SK-N-SH treated with all-trans-retinoic acid at 6 μM for 48 hours (cell line): Measurements from ENCODE around the gene TGM1.
A peak's percentile ranks its signal among the peaks of the same experiment; 100 is the strongest.
"Not testable (repeated sequence)": the region's sequence is repeated elsewhere in the genome, so short reads cannot be mapped to it uniquely, and the experiment has no call there.

Experiments used
- ATAC-seq: fragments of 200-7000 bp; cut with Tn5 transposase; 3 replicates; pipeline ENCODE4 v1.9.1; 2020; ENCODE audit warnings: mild to moderate bottlenecking, moderate library complexity
- ARNTL ChIP-seq: fragments of 450-650 bp; formaldehyde crosslinking; IDR thresholded peaks from 2 replicates; pipeline ENCODE4 v1.5.0; 2020; ENCODE audit warnings: low read depth, mild to moderate bottlenecking, moderate library complexity, borderline replicate concordance
- BACH2 ChIP-seq: fragments of 250-450 bp; sonication (Bioruptor Pico); IDR thresholded peaks from 2 replicates; pipeline ENCODE4 v1.9.0; 2021; ENCODE audit warnings: mild to moderate bottlenecking, borderline replicate concordance
- ESRRG ChIP-seq: fragments of 250-450 bp; sonication (Bioruptor Pico); IDR thresholded peaks from 2 replicates; pipeline ENCODE4 v1.6.1; 2021; ENCODE audit warnings: mild to moderate bottlenecking
- GLIS3 ChIP-seq: fragments of 250-450 bp; sonication (Bioruptor Pico); IDR thresholded peaks from 2 replicates; pipeline ENCODE4 v1.5.0; 2020; ENCODE audit warnings: mild to moderate bottlenecking, moderate library complexity
- ISL1 ChIP-seq: fragments of 250-450 bp; sonication (Bioruptor Pico); IDR thresholded peaks from 2 replicates; pipeline ENCODE4 v2.1.2; 2022; ENCODE audit warnings: mild to moderate bottlenecking, moderate library complexity
- OSR1 ChIP-seq: fragments of 250-450 bp; sonication (Bioruptor Pico); IDR thresholded peaks from 2 replicates; pipeline ENCODE4 v1.8.0; 2022; ENCODE audit warnings: moderate library complexity, mild to moderate bottlenecking, inconsistent platforms
- TCF4 ChIP-seq: fragments of 250-450 bp; sonication (Bioruptor Pico); IDR thresholded peaks from 2 replicates; pipeline ENCODE4 v1.8.0; 2021; ENCODE audit warnings: mild to moderate bottlenecking, moderate library complexity, borderline replicate concordance
- TOX ChIP-seq: fragments of 250-450 bp; sonication (Bioruptor Pico); IDR thresholded peaks from 2 replicates; pipeline ENCODE4 v1.8.0; 2021; ENCODE audit warnings: mild to moderate bottlenecking, moderate library complexity, borderline replicate concordance
- ZC3H10 ChIP-seq: fragments of 250-450 bp; sonication (Bioruptor Pico); IDR thresholded peaks from 2 replicates; pipeline ENCODE4 v1.5.1; 2021; ENCODE audit warnings: mild to moderate bottlenecking, moderate library complexity
- ZFP30 ChIP-seq: fragments of 450-650 bp; formaldehyde crosslinking; IDR thresholded peaks from 2 replicates; pipeline ENCODE4 v1.5.0; 2022; ENCODE audit warnings: mild to moderate bottlenecking, moderate library complexity
- ZNF565 ChIP-seq: fragments of 450-650 bp; formaldehyde crosslinking; conservative IDR thresholded peaks from 2 replicates; pipeline ENCODE4 v1.5.0; 2020; ENCODE audit warnings: low read depth, mild to moderate bottlenecking, moderate library complexity
- ZNF70 ChIP-seq: fragments of 450-650 bp; formaldehyde crosslinking; IDR thresholded peaks from 2 replicates; pipeline ENCODE4 v1.5.0; 2020; ENCODE audit warnings: mild to moderate bottlenecking, moderate library complexity
- TF ChIP-seq, protein P1 (sequence below): fragments of 250-450 bp; sonication (Bioruptor Pico); IDR thresholded peaks from 2 replicates; pipeline ENCODE4 v1.8.0; 2020; ENCODE audit warnings: mild to moderate bottlenecking, moderate library complexity, borderline replicate concordance
- TF ChIP-seq, protein P2 (sequence below): fragments of 250-450 bp; sonication (Bioruptor Pico); IDR thresholded peaks from 2 replicates; pipeline ENCODE4 v1.5.1; 2020; ENCODE audit warnings: low read depth, mild to moderate bottlenecking, moderate library complexity
- TF ChIP-seq, protein P3 (sequence below): fragments of 250-450 bp; sonication (Bioruptor Pico); IDR thresholded peaks from 2 replicates; pipeline ENCODE4 v1.8.0; 2021; ENCODE audit warnings: low read depth, mild to moderate bottlenecking, moderate library complexity, borderline replicate concordance
- TF ChIP-seq, protein P4 (sequence below): fragments of 250-450 bp; sonication (Bioruptor Pico); IDR thresholded peaks from 2 replicates; pipeline ENCODE4 v1.5.1; 2021; ENCODE audit warnings: mild to moderate bottlenecking, moderate library complexity

The TGM1 gene

DNA sequence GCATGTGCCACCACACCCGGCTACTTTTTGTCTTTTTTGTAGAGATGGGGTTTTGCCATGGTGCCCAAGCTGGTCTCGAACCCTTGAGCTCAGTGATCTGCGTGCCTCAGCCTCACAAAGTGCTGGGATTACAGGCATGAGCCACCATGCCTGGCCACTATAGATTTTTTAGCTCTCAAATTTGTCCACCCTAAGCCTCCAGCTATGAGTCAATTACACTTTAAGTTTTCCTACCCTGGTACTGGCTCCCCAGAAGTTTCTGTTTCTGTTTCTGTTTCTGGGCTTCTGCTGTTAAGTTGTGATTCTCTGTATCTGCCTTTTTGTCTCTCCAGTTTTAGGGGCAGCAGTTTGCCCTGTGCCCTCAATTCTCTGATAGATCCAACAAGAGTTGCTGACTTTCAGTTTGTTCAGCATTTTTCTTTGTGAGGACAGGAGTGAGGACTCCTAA is 16.2 kb downstream of the TGM1 start:
- TF ChIP-seq ISL1 (CRISPR knock-in tag) (no peak), ZNF565 (CRISPR knock-in tag) (no peak), ARNTL (CRISPR knock-in tag) (no peak), TOX (CRISPR knock-in tag) (no peak), OSR1 (no peak), BACH2 (CRISPR knock-in tag) (no peak), GLIS3 (no peak), ZFP30 (CRISPR knock-in tag) (no peak)
- TF ChIP-seq, protein P1, sequence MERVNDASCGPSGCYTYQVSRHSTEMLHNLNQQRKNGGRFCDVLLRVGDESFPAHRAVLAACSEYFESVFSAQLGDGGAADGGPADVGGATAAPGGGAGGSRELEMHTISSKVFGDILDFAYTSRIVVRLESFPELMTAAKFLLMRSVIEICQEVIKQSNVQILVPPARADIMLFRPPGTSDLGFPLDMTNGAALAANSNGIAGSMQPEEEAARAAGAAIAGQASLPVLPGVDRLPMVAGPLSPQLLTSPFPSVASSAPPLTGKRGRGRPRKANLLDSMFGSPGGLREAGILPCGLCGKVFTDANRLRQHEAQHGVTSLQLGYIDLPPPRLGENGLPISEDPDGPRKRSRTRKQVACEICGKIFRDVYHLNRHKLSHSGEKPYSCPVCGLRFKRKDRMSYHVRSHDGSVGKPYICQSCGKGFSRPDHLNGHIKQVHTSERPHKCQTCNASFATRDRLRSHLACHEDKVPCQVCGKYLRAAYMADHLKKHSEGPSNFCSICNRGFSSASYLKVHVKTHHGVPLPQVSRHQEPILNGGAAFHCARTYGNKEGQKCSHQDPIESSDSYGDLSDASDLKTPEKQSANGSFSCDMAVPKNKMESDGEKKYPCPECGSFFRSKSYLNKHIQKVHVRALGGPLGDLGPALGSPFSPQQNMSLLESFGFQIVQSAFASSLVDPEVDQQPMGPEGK (CRISPR knock-in tag), result no peak
- ATAC-seq, result no peak

DNA sequence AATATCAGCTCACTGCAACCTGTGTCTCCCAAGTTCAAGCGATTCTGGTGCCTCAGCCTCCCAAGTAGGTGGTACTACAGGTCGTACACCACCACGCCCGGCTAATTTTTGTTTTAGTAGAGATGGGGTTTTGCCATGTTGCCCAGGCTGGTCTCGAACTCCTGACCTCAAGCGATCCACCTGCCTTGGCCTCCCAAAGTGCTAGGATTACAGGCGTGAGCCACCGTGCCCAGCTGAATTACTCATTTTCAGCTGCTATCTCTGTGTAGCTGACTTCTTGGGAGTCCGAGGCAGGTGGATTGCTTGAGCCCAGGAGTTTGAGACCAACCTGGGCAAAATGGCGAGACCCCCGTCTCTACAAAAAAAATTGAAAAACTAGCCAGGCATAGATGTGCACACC is 17.6 kb downstream of the TGM1 start:
- ATAC-seq, result not testable (repeated sequence)

DNA sequence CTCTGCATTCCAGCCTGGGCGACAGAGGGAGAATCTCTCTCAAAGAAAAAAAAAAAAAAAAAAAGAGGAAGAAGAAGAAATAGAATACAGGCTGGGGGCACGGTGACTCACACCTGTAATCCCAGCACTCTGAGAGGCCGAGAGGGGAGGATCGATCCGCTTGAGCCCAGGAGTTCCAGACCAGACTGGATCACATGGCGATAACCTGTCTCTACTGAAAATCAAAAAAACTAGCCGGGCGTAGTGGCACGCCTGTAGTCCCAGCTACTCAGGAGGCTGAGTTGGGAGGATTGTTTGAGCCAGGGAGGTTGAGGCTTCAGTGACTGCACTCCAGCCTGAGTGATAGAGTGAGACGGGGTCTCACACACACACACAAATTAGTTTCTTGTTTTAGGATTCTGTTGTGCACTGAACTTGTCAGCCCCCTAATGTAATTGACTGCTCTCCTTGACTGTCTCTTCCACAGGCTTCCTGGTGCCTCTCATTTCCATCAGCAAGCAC is 19.6 kb downstream of the TGM1 start:
- no peak for TF ChIP-seq ESRRG
- TF ChIP-seq, protein P1 (CRISPR knock-in tag), result no peak
- TF ChIP-seq TCF4 (CRISPR knock-in tag), result no peak
- TF ChIP-seq OSR1, result no peak
- TF ChIP-seq ZFP30 (CRISPR knock-in tag), result no peak
- TF ChIP-seq, protein P2, sequence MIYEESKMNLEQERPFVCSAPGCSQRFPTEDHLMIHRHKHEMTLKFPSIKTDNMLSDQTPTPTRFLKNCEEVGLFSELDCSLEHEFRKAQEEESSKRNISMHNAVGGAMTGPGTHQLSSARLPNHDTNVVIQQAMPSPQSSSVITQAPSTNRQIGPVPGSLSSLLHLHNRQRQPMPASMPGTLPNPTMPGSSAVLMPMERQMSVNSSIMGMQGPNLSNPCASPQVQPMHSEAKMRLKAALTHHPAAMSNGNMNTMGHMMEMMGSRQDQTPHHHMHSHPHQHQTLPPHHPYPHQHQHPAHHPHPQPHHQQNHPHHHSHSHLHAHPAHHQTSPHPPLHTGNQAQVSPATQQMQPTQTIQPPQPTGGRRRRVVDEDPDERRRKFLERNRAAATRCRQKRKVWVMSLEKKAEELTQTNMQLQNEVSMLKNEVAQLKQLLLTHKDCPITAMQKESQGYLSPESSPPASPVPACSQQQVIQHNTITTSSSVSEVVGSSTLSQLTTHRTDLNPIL (CRISPR knock-in tag), result no peak
- no peak; the same call in 2 of the 3 replicates for ATAC-seq

DNA sequence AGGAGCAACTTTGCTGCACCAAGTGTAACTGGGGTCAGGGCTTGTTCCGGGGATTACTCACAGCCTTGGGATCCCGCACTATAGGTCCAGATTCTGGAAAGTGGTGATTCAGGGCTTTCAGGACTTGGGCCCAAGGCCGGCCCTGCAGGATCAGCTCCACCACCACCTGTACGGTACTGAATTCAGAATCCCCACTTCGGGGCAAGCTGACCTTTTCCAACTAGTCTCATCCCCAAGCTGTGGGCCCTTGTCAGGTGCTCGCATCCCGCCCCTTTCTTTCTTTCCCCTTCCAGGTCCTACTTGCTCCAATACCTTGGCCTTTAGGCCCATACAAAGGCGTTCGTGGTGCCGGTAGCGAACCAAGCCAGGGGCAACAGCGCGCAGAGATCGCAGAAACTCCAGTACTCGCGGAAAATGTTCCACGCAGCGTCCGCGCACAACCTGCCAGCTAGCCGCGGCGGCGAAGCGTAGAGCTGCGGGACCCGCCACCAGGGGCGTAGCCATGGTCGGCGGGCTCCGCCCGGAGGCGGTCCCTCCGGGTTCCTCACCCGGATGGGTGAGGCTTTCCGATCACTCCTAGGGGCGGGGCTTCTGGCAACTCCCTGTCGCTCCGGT is 21.0 kb downstream of the TGM1 start:
- TF ChIP-seq, protein P1 (CRISPR knock-in tag), result no peak
- TF ChIP-seq, protein P3, sequence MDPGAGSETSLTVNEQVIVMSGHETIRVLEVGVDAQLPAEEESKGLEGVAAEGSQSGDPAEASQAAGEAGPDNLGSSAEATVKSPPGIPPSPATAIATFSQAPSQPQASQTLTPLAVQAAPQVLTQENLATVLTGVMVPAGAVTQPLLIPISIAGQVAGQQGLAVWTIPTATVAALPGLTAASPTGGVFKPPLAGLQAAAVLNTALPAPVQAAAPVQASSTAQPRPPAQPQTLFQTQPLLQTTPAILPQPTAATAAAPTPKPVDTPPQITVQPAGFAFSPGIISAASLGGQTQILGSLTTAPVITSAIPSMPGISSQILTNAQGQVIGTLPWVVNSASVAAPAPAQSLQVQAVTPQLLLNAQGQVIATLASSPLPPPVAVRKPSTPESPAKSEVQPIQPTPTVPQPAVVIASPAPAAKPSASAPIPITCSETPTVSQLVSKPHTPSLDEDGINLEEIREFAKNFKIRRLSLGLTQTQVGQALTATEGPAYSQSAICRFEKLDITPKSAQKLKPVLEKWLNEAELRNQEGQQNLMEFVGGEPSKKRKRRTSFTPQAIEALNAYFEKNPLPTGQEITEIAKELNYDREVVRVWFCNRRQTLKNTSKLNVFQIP (CRISPR knock-in tag), result no peak
- no peak for TF ChIP-seq OSR1
- TF ChIP-seq, protein P2 (CRISPR knock-in tag), result no peak
- no peak for TF ChIP-seq ZNF70 (CRISPR knock-in tag)
- no peak for TF ChIP-seq BACH2 (CRISPR knock-in tag)
- TF ChIP-seq GLIS3, result no peak
- TF ChIP-seq ISL1 (CRISPR knock-in tag), result no peak
- TF ChIP-seq, protein P4, sequence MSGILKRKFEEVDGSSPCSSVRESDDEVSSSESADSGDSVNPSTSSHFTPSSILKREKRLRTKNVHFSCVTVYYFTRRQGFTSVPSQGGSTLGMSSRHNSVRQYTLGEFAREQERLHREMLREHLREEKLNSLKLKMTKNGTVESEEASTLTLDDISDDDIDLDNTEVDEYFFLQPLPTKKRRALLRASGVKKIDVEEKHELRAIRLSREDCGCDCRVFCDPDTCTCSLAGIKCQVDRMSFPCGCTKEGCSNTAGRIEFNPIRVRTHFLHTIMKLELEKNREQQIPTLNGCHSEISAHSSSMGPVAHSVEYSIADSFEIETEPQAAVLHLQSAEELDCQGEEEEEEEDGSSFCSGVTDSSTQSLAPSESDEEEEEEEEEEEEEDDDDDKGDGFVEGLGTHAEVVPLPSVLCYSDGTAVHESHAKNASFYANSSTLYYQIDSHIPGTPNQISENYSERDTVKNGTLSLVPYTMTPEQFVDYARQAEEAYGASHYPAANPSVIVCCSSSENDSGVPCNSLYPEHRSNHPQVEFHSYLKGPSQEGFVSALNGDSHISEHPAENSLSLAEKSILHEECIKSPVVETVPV (CRISPR knock-in tag), result no peak
- TF ChIP-seq TCF4 (CRISPR knock-in tag), result no peak
- no peak for TF ChIP-seq ZC3H10 (CRISPR knock-in tag)
- no peak for TF ChIP-seq ZFP30 (CRISPR knock-in tag)
- peak; percentile 93 for ATAC-seq
